T47D (cell line): Measurements from ENCODE around the gene PLEKHH2.

Source experiments
- DNase-seq, 2 experiments: peaks; one replicate each; pipeline versions ENCODE4 v3.0.0 to v3.0.0-alpha.2; 2011 to 2012; ENCODE audit warnings: low read depth in 1 of 2, low spot score in 1 of 2
- JUND ChIP-seq: IDR thresholded peaks from 2 replicates; pipeline ENCODE4 v1.6.1; 2012; ENCODE audit warnings: low read depth
- in situ Hi-C: cut with HindIII; loops from 2 replicates; pipeline ENCODE4 v1.10.0; 2016; ENCODE audit warnings: low sequenced_read_pairs, low pct_unique_long_range_greater_than_20kb

Gene PLEKHH2

GRCh38 chr2:43736637-43737036 lies 99.6 kb downstream of the PLEKHH2 start:
- no peak for DNase-seq
- in situ Hi-C loops: no loop called here
- TF ChIP-seq JUND: no peak

- TF ChIP-seq JUND: no peak
- in situ Hi-C loops: no loop called here
- DNase-seq: no peak
Observed at GRCh38 chr2:43737097-43737854, 100.2 kb downstream of the PLEKHH2 start.

GRCh38 chr2:43737855-43738254 lies 100.8 kb downstream of the PLEKHH2 start:
- no peak for TF ChIP-seq JUND
- no peak for DNase-seq
- in situ Hi-C loops: no loop called here

GRCh38 chr2:43738257-43738656 lies 101.2 kb downstream of the PLEKHH2 start:
- no peak for DNase-seq
- no peak for TF ChIP-seq JUND
- in situ Hi-C loops: no loop called here

GRCh38 chr2:43743706-43744105 lies 106.6 kb downstream of the PLEKHH2 start:
- DNase-seq: no peak
- in situ Hi-C loops: no loop called here

GRCh38 chr2:43745457-43745856 lies 108.4 kb downstream of the PLEKHH2 start:
- no peak for TF ChIP-seq JUND
- in situ Hi-C loops: no loop called here
- no peak for DNase-seq

More at GRCh38 chr2:43743706-43744105, 106.6 kb downstream of the PLEKHH2 start:
- TF ChIP-seq JUND: no peak

- no peak for DNase-seq
- in situ Hi-C loops: no loop called here
- TF ChIP-seq JUND: no peak
Observed at GRCh38 chr2:43748333-43748732, 111.3 kb downstream of the PLEKHH2 start.

GRCh38 chr2:43749583-43749982 lies 112.5 kb downstream of the PLEKHH2 start:
- TF ChIP-seq JUND: no peak
- in situ Hi-C loops: no loop called here
- no peak for DNase-seq

GRCh38 chr2:43751476-43751990 lies 114.5 kb downstream of the PLEKHH2 start:
- no peak for TF ChIP-seq JUND
- in situ Hi-C loops: no loop called here
- no peak for DNase-seq

- no peak for TF ChIP-seq JUND
- in situ Hi-C loops: no loop called here
- no peak for DNase-seq
Observed at GRCh38 chr2:43752302-43752701, 115.2 kb downstream of the PLEKHH2 start.

GRCh38 chr2:43754180-43754579 lies 117.1 kb downstream of the PLEKHH2 start:
- in situ Hi-C loops: no loop called here
- no peak for DNase-seq
- no peak for TF ChIP-seq JUND

- DNase-seq: no peak
Observed at GRCh38 chr2:43758739-43759138, 121.7 kb downstream of the PLEKHH2 start.

GRCh38 chr2:43759195-43759594 lies 122.1 kb downstream of the PLEKHH2 start:
- in situ Hi-C loops: no loop called here
- TF ChIP-seq JUND: no peak
- DNase-seq: peak in 1 of 2 experiments; percentile 67

More at GRCh38 chr2:43758739-43759138, 121.7 kb downstream of the PLEKHH2 start:
- TF ChIP-seq JUND: no peak
- in situ Hi-C loops: no loop called here
